ENCODE measurements around the gene CHD9NB. TPM values are rescaled to one million over a fixed set of nuclear protein-coding genes. Genes with fewer than 3 reads are reported as not detected.

The CHD9NB gene
- polyA plus RNA-seq, 3 donors: 0.45 to 4.3 (median 1.2) TPM

Other genes with a start within 250 kb of the CHD9NB start
- 10 to 100 TPM; 11.7 to 20.1 (median 15.4) TPM for gene CHD9, start 2.1 kb upstream of the CHD9NB start, polyA plus RNA-seq